ENCODE data around the gene CDH16.
"Not testable (repeated sequence)": the region's sequence is repeated elsewhere in the genome, so short reads cannot be mapped to it uniquely, and the experiment has no call there.

The CDH16 gene, protein sequence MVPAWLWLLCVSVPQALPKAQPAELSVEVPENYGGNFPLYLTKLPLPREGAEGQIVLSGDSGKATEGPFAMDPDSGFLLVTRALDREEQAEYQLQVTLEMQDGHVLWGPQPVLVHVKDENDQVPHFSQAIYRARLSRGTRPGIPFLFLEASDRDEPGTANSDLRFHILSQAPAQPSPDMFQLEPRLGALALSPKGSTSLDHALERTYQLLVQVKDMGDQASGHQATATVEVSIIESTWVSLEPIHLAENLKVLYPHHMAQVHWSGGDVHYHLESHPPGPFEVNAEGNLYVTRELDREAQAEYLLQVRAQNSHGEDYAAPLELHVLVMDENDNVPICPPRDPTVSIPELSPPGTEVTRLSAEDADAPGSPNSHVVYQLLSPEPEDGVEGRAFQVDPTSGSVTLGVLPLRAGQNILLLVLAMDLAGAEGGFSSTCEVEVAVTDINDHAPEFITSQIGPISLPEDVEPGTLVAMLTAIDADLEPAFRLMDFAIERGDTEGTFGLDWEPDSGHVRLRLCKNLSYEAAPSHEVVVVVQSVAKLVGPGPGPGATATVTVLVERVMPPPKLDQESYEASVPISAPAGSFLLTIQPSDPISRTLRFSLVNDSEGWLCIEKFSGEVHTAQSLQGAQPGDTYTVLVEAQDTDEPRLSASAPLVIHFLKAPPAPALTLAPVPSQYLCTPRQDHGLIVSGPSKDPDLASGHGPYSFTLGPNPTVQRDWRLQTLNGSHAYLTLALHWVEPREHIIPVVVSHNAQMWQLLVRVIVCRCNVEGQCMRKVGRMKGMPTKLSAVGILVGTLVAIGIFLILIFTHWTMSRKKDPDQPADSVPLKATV

DNA sequence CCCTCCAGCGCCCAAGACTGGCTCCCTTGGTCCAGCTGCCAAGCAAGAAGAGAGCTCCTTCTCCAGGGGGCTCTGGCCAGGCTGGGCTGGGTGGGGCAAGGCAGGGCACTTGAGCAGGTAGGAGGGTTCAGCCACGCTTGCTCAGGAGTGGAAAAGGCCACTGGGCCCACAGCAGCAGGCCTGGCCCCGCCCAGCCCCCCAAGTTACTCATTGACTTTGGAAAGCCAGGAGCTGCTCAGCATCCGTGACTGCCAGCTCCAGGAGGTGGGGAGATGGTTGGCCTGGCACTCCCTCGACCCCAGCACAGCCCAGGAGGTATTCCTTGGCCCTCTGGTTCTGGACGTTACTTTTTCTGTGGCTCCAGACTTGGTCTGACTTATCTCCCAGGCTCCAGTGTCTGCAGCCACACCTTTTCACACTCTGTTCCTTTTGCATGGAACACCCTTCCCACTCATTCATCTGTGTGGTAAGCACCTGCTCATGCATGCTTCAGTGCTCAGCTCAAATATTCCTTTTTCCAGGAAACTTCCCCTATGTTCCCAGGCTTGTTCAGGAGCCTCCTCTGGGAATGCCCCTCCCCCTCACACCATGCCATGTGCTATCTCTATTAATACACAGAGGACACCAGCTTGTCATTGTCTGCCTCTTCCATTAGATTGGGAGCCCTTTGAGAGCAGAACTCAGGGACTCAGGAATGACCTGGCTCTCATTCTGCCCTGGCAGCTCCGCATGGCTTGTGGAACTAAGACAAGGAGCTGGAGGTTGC is at the start of gene CDH16:
TSS of gene CDH16 (minus strand) at position 83 of the 766 bp plus-strand sequence. CDS start 820 bp downstream, outside the sequence.
- no peak for DNase-seq (ENCODE audit: low read depth)

DNA sequence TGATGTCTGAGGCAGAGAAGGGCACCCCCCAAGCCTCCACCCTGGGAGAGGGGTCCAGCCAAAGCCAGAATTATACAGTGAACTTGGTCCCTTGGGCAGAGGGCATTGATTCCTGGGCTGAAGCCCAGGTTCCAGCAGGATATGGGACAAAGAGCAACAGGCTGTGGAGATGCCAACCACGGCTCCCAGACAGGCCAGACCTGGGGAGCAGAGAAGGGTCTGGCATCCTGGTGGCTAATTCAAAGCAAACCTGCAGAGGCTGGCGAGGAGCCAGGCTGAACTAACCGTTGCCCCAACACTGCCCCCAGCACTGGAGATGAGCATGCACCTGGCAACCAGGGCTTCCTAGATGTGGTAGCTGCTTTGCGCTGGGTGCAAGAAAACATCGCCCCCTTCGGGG is 45.4 kb upstream of the CDH16 start:
- no peak for DNase-seq (ENCODE audit: low read depth)

DNA sequence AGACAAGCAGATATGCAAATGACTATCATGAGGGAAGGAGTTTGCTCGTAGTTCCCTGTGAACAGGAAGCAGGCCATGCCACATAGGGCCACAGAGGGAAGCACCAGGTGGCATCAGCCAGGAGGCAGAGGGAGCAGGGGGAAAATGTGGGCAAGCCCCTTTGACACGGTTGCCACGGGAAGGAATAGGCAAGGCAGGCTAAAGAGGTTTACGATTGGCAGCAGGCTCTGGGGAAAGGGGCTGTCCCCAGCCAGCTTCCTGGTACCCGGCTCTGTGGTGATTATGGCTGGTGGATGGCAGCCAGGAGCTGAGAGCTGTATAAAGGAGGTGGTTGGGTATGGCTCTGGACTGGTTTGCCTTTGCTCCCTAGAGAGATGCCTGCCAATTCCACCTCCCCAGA is 43.2 kb upstream of the CDH16 start:
- no peak for DNase-seq (ENCODE audit: low read depth)

DNA sequence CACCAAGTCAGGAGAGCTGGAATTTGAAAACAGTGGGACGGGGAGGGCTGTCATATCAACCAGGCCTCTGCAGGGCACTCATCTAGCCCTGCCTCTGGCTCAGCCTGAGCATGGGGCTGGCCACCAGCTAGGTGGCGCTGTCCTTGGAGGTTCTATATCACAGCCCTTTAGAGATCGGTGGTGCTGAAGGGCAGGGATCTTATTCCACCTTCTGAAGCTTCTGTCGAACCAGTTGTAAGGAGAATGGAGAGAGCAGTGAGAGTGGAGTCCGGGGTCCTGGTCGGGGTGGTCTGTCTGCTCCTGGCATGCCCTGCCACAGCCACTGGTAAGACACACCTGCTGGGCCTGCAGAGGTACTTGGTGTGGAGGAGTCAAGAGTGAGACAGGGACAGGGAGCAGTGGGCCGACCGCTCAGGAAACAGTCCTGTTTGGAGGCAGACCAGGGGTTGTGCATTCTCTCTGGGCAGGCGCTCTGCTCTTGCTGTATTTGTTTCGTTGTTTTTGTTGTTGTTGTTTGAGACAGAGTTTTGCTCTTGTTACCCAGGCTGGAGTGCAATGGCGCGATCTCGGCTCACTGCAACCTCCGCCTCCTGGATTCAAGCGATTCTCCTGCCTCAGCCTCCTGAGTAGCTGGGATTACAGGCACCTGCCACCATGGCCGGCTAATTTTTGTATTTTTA is 42.5 kb upstream of the CDH16 start, which contains the start of gene CES3:
TSS of gene CES3 (plus strand) at position 202 of the 680 bp plus-strand sequence. CDS start at position 244, 42 bp downstream.
- no peak for DNase-seq (ENCODE audit: low read depth)

DNA sequence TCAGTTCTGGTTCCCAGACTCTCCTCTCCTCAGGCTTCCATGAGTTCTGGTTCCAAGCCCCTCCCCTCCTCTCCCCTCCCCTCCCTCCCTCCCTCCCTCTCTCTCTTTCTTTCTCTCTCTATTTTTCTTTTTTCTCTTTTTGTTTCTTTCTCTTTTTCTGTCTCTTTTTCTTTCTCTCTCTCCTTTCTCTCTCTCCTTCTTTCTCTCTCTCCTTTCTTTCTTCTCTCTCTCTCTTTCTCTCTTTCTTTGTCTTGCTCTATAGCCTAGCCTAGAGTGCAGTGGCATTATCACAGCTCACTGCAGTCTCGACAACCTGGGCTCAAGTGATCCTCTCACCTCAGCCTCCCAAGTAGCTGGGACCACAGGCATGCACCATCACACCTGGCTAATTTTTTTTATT is 41.6 kb upstream of the CDH16 start:
- no peak for DNase-seq (ENCODE audit: low read depth)

DNA sequence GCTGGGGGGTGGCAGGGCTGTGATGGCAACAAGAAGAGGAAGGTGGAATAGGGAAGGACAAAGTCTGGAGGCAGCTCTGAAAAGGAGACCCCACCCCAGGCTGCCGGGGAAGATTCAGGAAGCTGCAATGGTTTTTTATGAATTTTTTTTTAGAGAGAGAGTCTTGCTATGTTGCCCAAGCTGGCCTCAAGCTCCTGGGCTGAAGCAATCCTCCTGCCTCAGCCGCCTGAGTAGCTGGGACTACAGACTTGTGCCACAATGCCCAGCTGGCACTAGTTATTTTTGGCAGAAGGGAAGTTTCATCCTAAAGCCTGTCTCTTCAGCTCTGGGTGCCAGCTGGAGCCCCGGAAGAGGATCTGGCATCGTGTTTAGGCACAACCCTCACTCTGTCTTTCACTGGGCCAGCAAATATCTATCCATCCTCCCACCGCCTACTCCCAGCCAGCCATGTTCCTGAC is 41.0 kb upstream of the CDH16 start:
- no peak for DNase-seq (ENCODE audit: low read depth)

DNA sequence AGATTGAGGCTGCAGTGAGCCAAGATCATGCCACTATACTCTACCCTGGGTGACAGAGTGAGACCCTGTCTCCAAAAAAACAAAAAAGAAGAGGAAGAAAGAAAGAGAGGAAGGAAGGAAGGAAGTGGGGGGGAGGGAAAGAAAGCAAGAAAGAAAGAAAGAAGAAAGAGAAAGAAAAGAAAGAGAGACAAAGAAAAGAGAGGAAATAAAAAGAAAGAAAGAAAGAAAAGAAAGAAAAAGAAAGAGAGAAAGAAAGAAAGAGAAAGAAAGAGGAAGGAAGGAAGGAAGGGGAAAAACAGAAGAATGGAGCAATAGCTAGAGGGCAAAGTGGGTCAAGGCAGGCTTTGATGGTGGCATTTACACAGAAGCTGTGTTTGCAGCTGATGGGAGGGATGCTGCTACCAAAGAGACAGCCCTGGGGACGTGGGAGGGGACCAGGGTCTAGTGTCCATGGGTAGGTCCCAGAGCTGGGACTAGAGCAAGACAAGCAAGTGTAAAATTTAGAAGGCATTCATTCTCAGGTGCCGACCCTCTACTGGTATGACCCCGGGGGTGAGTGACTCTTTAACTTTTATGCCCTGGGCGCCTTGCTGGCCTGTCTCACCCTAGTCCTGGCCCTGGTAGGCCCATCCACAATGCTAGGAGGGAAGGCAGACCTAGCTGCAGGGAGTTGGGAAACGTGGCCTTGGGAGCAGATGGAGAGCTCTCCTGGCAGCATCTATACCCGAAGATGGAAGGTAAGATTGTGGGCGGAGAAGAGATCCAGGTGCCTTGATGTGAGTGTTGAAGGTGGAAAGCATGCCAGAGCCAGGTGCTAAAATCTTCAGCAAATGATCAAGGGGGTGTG is 40.4 kb upstream of the CDH16 start:
- DNase-seq (ENCODE audit: low read depth), result no peak

DNA sequence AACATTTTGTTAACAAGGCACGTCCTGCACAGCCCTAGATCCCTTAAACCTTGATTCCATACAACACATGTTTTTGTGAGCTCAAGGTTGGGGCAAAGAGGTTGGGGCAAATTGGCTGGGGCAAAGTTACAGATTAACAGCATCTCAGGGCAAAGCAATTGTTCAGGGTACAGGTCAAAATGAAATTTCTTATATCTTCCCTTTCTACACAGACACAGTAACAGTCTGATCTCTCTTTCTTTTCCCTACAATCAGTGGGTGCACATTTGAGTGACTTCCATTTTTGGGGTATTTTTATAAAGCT is 37.4 kb upstream of the CDH16 start:
- DNase-seq (ENCODE audit: low read depth), result not testable (repeated sequence)

DNA sequence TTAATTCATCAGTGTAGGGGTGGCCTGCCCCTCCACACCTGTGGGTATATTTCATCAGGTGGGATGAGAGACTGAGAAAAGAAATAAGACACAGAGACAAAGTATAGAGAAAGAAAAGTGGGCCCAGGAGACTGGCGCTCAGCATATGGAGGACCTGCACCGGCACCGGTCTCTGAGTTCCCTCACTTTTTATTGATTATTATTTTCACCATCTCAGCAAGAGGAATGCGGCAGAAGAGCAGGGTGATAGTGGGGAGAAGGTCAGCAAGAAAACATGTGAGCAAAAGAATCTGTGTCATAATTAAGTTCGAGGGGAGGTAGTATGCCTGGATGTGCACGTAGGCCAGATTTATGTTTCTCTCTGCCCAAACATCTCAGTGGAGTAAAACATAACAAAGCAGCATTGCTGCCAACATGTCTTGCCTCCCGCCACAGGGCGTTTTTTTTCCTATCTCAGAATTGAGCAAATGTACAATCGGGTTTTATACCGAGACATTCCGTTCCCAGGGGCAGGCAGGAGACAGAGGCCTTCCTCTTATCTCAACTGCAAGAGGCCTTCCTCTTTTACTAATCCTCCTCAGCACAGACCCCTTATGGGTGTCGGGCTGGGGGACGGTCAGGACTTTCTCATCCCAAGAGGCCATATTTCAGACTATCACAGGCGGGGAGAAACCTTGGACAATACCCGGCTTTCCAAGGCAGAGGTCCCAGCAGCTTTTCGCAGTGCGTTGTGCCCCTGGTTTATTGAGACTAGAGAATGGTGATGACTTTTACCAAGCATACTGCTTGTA is 36.9 kb upstream of the CDH16 start:
- DNase-seq (ENCODE audit: low read depth), result not testable (repeated sequence)

DNA sequence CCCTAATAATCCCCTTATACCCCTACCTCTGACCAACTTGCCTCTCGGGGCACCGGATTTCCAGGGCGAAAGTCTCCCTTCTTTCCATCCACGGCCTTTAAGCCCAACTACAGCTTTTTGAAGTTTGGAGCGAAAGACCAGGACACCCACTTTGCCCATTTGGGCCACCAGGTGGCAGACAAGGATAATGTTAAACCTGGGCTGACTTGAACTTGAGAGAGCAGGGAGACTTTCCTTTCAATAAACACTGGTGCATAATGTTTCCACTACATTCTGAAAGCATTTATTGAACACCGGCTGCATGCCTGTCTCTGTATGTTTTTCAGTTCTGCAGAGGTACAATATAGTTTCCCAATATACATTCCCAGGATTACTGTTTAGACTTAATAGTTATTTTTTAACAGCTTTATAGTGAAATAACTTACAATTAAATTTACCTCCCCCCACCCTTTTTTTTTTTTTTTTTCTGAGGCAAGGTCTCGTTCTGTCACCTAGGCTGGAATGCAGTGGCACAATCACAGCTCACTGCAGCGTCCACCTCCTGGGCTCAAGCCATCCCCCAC is 35.5 kb upstream of the CDH16 start:
- no peak for DNase-seq (ENCODE audit: low read depth)

DNA sequence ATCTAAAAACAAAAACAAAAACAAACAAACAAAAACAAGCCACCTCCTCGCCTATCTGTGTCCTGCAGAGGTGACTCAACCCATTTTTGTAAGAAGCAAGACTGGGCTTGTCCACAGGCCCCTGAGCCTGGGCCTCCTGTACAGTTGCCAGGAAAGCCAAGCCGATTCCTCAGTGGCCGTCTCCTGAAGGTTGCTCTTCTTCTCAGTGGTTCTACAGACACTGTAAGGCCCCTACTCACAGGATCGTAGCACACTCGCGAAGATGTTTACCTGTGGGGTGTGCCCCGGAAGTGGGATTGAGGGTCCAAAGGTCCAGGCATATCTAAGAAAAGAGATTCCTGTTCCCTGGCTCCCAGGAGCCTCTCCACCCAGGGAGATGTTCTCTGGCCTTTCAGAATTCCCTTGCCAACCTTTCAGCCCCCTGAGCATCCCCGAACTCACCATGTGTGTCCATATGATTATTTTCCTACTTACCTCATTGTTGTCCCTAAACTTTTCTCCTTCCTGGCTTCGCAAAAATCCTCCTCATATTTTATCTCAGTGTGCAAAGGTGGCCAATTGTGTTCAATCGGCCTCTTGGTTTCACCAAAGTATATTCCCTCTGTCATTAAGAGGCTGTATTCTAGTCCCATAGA is 34.9 kb upstream of the CDH16 start:
- DNase-seq (ENCODE audit: low read depth), result no peak

DNA sequence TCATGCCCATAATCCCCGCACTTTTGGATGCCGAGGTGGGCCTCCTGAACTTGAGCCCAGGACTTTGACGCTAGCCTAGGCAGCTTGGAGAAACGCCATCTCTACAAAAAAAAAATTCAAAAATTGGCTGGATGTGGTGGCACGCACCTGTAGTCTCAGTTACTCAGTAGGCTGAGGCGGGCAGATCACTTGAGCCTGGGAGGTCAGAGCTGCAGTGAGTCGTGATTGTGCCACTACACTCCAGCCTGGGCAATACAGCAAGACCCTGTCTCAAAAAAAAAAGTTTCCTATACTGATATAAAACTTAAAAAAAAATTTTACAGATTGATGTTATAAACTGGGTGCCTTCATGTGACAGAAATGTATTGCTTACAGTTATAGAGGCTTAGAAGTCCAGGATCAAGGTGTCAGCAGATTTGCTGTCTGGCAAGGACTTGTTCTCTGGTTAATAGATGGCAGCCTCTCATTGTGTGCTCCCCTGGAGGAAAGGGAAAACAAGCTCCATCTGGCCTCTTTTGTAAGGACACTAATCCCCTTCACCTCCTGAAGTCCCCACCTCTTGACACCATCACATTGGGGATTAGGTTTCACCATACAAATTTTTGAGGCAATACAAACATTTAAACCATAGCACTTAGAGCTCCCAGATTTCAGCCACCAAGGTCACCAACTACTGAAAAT is 33.9 kb upstream of the CDH16 start:
- no peak for DNase-seq (ENCODE audit: low read depth)

DNA sequence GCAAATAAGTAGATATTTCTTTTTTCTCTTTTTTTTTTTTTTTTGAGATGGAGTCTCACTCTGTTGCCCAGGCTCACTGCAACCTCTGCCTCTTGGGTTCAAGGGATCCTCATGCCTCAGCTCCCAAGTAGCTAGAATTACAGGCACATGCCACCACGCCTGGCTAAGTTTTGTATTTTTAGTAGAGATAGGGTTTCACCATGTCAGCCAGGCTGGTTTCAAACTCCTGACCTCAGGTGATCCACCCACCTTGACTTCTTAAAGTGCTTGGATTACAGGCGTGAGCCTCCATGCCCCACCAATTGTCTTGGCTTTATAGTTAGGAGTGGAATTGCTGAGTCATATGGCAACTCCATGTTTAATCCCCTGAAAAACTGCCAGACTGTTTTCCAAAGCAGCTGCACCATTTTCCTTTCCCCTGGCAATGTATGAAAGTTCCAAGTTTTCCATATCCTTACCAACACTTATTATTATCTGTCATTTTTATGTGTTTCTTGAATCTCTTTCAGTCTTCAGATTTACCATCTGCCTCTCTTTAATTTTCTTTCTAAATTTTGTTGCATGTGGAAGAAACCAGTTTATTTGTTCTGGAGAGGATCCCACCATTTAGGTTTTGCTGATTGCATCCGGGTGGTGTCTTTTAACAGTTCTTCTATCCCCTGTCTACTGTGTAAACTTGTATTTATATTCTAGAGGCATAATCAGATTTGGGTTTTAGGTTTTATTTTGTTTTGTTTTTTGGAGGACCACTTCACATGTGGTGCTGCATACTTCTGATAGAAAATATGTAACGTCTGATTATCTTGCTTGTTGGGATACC is 32.5 kb upstream of the CDH16 start:
- no peak for DNase-seq (ENCODE audit: low read depth)

DNA sequence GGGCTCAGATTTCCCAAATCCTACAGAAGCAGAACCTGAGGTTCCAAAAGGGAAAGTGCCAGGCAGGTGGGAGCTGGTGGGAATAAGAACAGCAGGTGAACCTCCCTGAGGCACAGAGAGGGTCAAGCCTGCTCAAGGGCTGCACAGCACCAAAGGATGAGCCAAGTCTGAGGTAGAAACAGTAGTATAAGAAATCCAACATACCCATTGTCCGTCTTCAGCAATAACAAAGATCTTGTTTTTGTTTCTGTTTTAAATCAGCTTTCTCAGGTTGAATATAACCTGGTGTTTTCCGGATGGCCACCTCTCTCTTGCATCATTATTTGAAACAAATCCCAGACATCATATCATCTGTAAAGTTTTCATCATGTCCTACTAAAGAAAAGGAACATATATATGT is 31.8 kb upstream of the CDH16 start:
- no peak for DNase-seq (ENCODE audit: low read depth)

DNA sequence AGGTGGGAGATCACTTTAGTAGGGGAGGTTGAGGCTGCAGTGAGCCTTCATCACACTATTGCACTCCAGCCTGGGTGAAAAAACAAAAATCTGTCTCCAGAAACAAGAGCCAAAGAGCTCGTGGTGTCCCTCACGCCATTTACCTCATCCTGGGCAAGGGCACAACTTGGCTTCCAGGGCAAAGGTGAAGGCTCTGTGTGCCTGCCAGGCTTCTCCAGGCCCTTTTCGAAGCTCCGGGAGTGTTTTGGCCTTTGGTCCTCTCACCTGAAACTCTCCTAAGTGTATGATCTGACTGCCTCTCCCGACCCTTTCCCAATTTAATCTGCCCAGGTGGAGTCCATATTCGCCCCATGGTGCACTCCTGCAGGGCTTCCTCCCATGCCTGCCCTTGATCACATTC is 30.8 kb upstream of the CDH16 start:
- no peak for DNase-seq (ENCODE audit: low read depth)

DNA sequence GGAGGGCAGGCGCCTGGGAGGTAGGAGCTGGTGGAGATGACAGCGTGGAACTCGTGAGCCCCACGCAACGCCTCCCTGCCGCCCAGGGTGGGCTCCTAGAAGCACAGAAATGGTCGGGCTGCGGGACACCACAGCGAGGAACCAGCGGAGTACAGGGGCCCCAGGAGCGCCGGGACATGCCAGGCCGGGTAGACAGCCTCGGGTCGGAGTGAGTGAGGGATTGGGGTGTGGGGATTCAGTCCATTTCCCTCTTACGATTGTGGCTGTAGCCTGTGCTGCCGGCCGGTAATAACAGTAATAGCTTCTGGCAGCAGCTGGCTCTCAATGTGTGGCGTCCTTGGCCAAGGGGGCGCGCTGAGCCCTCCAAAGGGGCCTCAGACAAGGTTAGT is 30.1 kb upstream of the CDH16 start:
- DNase-seq (ENCODE audit: low read depth), result no peak

DNA sequence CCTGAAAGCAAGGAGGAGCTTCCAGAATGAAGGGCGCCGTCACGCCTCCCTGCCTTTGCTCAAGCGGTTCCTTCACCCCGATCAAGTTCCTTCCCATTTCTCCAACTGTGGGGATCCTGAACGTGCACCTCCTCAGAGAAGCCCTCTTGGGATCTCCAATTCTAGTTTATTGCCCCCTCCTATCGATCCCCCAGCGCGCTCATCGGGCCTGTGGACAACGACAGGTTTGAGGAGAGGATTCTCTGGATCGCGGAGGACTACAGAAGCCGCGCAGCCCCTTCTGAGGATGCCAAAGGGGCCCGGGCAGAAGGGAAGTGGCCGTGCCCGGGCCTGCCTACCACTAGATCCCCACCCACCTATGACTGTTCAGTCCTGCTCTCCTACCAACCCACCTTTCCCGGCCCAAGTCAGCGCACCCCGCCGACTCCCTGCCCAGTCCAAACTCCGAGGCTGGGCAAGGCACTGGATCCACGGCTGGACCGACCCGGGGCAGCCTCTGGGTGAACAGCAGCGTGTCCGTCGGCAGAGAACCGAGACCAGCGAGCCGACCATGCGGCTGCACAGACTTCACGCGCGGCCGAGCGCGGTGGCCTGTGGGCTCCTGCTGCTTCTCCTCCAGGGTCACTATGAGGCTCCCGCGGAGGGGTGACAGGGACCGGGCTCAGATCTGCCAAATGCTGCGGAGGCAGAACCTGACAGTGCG is 29.6 kb upstream of the CDH16 start:
- DNase-seq (ENCODE audit: low read depth), result no peak
